Osteoblast (primary cell): ENCODE measurements around the gene FLT1. TPM values are rescaled to one million over a fixed set of nuclear protein-coding genes. Genes with fewer than 3 reads are reported as not detected.

Source experiments
- DNase-seq: peaks from one replicate; pipeline ENCODE4 v3.0.0; 2011; ENCODE audit warnings: low spot score, mixed read lengths; ENCODE audit not compliant: insufficient read length; ENCODE audit errors: missing footprints
- H2AFZ ChIP-seq: 2 replicates; pipeline ENCODE4 v1.6.0; 2011; ENCODE audit warnings: mild to moderate bottlenecking, low read length
- H3K27ac ChIP-seq: 2 replicates; pipeline ENCODE4 v1.5.1; 2011; ENCODE audit warnings: mild to moderate bottlenecking, low read depth, low read length, moderate library complexity
- H3K27me3 ChIP-seq: 2 replicates; pipeline ENCODE4 v1.6.0; 2012; ENCODE audit warnings: mild to moderate bottlenecking, control low read depth, inconsistent platforms, low read length, moderate library complexity; ENCODE audit not compliant: insufficient read depth
- H3K36me3 ChIP-seq: 2 replicates; pipeline ENCODE4 v1.5.1; 2011; ENCODE audit warnings: mild to moderate bottlenecking, low read length, control low read depth, moderate library complexity; ENCODE audit not compliant: insufficient read depth
- H3K4me1 ChIP-seq: 2 replicates; pipeline ENCODE4 v1.5.1; 2011; ENCODE audit warnings: mild to moderate bottlenecking, low read length, control low read depth, moderate library complexity; ENCODE audit not compliant: insufficient read depth
- H3K4me2 ChIP-seq: 2 replicates; pipeline ENCODE4 v1.6.0; 2011; ENCODE audit warnings: mild to moderate bottlenecking, low read length; ENCODE audit not compliant: insufficient read depth
- H3K4me3 ChIP-seq: fragments of 200-600 bp; sonication (generic); 3 replicates; pipeline ENCODE4 v1.5.1; 2012; ENCODE audit warnings: mild to moderate bottlenecking, low read length, inconsistent platforms; ENCODE audit not compliant: insufficient read depth
- H3K79me2 ChIP-seq: 2 replicates; pipeline ENCODE4 v1.6.0; 2012; ENCODE audit warnings: mild to moderate bottlenecking, low read length, control low read depth, inconsistent platforms; ENCODE audit not compliant: insufficient read depth
- H3K9me3 ChIP-seq: 2 replicates; pipeline ENCODE4 v1.5.1; 2011; ENCODE audit warnings: low read depth, low read length, control low read depth
- H4K20me1 ChIP-seq: 2 replicates; pipeline ENCODE4 v1.6.0; 2012; ENCODE audit warnings: mild to moderate bottlenecking, low read length, control low read depth; ENCODE audit not compliant: insufficient read depth
- CTCF ChIP-seq: IDR thresholded peaks from 2 replicates; pipeline ENCODE4 v1.5.1; 2011; ENCODE audit warnings: mild to moderate bottlenecking, low read depth, low read length, moderate library complexity; ENCODE audit errors: extremely low read depth
- total RNA-seq: library from RNA; depleted of rRNA; stranded (reverse); fragments of >200 nt; gene quantifications from 2 replicates; pipeline ENCODE4 v1.2.3, GENCODE V29; 2012

Gene FLT1
- total RNA-seq, 1 donor, result not detected

GRCh38 chr13:28540612-28541011 is 45.7 kb upstream of the FLT1 start:
- Histone ChIP-seq H3K79me2 (no peaks in the 10 kb centered on the region), H3K27me3 (no peaks in the 10 kb centered on the region), H3K27ac (no peak overlapping the region), H2AFZ (no peak overlapping the region), H4K20me1 (no peaks in the 10 kb centered on the region), H3K9me3 (no peaks in the 10 kb centered on the region), H3K36me3 (no peaks in the 10 kb centered on the region), H3K4me1 (no peaks in the 10 kb centered on the region), H3K4me2 (no peak overlapping the region), H3K4me3 (no peak overlapping the region)
- no peak for DNase-seq
- TF ChIP-seq CTCF, result no peak

GRCh38 chr13:28539625-28540286 is 44.8 kb upstream of the FLT1 start:
- Histone ChIP-seq H4K20me1 (no peaks in the 10 kb centered on the region), H3K36me3 (no peaks in the 10 kb centered on the region), H3K27ac (no peak overlapping the region), H3K4me2 (no peak overlapping the region), H3K4me3 (no peak overlapping the region), H3K79me2 (no peaks in the 10 kb centered on the region), H3K9me3 (no peaks in the 10 kb centered on the region), H3K27me3 (no peaks in the 10 kb centered on the region), H3K4me1 (no peaks in the 10 kb centered on the region), H2AFZ (no peak overlapping the region)
- no peak for TF ChIP-seq CTCF
- no peak for DNase-seq

- H3K4me1 ChIP-seq, result no peaks in the 10 kb centered on the region
- no peak for DNase-seq
- no peak for TF ChIP-seq CTCF
- no peak overlapping the region for H3K27ac ChIP-seq
- H3K4me2 ChIP-seq, result no peak overlapping the region
- peaks cover 4% of the 10 kb centered on the region for H3K27me3 ChIP-seq
- no peaks in the 10 kb centered on the region for H3K79me2 ChIP-seq
- no peak overlapping the region for H3K4me3 ChIP-seq
- H2AFZ ChIP-seq, result no peak overlapping the region
- no peaks in the 10 kb centered on the region for H4K20me1 ChIP-seq
- H3K36me3 ChIP-seq, result no peaks in the 10 kb centered on the region
- H3K9me3 ChIP-seq, result no peaks in the 10 kb centered on the region
These were observed 44.0 kb upstream of the FLT1 start for GRCh38 chr13:28538932-28539331.

GRCh38 chr13:28537171-28537570 is 42.2 kb upstream of the FLT1 start:
- Histone ChIP-seq H4K20me1 (no peaks in the 10 kb centered on the region), H3K27ac (no peak overlapping the region), H3K4me1 (no peaks in the 10 kb centered on the region), H3K36me3 (no peaks in the 10 kb centered on the region), H3K79me2 (no peaks in the 10 kb centered on the region), H3K9me3 (no peaks in the 10 kb centered on the region), H3K27me3 (peaks cover 10% of the 10 kb centered on the region), H2AFZ (no peak overlapping the region), H3K4me3 (no peak overlapping the region), H3K4me2 (no peak overlapping the region)
- no peak for TF ChIP-seq CTCF
- no peak for DNase-seq
